D341Med (cell line): ENCODE results near the gene SMKR1.
"Not testable (repeated sequence)": the region's sequence is repeated elsewhere in the genome, so short reads cannot be mapped to it uniquely, and the experiment has no call there.

Source experiments
- DNase-seq: peaks from one replicate; pipeline ENCODE4 v3.0.0; 2012; ENCODE audit warnings: low spot score

SMKR1 gene

GRCh38 chr7:129501760-129502707, at the start of gene SMKR1:
Gene SMKR1, plus strand, starts transcription at chr7:129502531. Its CDS starts 294 bp downstream, at chr7:129502825.
- peak; percentile 97 for DNase-seq

DNA sequence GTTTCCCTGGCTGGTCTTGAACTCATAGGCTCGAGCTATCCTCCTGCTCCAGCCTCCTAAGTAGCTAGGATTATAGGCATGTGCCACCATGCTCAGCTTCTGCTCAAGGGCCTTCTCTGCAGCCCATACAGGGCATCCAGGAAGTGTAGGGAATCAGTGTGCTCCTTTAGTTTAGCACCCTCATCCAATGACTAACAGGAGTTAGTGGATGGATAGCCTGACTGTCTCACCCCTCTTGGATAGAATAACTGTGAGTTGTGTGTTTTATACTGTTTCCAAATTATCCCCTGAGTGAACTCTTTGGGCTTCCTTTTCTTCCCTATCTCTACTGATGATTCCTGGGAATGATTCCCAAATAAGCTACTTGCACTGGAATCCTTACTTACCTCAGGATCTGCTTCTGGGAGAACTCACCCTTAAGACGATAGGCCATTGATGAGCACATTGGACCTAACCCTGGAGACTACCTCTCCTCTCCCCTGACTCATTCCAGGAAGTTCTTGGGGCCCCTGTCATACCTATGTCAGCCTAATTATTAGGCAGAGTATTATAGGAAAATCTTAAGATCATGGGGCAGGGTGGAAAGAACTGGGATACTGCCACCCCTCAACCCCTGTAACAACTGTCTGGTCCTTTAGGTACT, 49.6 kb upstream of the SMKR1 start:
- no peak for DNase-seq

DNA sequence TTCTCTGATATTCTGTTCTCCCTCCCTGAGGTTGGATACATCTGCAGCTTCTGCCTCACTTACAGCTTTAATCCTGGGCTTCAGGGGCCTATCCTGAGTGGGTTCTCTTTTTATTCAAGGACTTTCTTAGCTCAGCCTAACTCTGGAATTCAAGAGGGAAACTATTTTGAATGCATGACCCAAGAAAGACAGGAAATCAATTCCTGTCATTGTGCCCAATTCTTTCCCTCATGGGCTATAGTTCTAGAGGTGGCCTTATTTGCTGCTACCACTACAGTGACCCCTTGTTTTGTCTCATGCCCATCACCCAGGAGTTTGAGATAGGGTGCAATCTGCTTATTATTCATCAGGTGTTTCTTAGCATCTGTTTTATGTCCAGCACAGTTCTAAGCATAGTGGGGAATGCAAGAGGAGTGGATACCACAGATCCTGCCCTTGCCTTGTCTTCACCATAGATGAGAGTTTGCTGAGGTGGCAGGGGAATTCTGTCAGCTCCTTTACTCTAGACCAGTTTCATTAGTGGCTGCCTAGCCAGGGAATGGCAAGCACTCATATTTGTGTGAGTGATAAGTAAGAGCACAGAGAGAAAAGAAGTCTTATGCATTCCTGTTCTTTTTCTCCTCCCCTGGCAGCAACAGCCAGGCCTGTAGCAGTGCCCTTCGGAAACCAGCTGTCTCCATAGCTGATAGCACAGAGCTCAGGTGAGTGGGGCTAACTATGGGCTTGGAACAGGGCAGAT, 48.7 kb upstream of the SMKR1 start:
- no peak for DNase-seq

DNA sequence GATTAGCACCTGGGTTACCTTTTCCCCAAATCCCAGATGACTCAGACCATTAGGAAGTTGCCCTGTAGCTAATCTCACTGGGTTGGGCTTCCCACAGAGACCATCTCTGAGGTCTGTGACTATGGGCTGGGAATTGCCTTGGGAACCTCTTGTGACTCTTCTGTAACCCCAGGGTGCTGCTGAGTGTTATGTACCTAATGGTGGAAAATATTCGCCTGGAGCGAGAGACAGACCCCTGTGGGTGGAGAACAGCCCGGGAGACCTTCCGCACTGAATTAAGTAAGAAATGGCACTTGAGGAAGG, 48.1 kb upstream of the SMKR1 start:
- no peak for DNase-seq

DNA sequence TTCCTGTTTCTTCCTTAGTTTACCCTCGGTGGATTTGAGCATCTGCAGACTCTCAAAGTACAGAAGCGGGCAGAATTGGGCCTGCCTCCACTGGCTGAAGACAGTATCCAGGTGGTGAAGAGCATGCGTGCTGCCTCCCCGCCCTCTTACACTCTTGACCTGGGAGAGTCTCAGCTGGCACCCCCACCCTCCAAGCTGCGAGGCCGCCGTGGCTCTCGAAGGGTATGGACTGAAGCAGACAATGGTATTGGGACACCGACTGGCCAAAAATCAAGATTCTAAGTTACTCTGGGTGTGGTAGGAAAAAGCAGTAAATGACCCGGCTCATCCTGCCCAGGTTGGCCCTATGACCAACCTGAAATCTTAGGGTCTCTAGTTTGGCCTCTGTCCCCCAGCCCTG, 45.9 kb upstream of the SMKR1 start:
- DNase-seq: no peak

DNA sequence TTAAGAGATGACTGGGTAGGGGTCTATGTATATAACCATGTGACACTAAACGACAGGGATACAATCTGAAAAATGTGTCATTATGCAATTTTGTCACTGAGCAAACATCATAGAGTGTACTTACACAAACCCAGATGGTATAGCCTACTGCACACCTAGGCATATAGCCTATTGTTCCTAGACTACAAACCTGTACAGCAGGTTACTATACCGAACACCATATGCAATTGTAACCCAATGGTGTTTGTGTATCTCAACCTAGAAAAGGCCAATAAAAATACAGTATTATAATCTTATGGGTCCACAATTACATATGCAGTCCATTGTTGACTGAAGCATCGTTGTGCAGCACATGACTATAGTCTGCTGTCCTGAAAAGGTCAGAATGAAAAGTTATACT, 45.2 kb upstream of the SMKR1 start:
- DNase-seq: no peak

GRCh38 chr7:129458171-129458570, 44.2 kb upstream of the SMKR1 start:
- DNase-seq: no peak

- no peak for DNase-seq
Observed at GRCh38 chr7:129461809-129462208, 40.5 kb upstream of the SMKR1 start.

DNA sequence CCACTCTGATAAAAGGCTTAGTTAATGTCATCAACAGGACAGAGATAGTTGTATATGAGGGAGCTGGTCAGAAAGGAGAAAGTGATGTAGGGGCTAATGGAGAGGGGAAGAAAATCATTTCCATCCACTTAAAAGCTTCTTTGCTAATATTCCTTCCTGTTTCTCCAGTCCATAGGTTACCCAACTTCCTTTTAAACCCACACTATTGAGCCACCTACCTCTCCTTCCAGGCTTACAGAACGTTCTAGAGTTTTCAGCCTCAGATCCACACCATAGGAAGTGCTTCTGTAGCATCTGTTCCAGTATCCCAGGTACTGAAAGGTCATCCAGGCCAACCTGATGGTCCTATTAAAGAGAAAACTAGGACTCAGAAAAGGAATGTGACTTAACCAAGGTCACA, 39.9 kb upstream of the SMKR1 start:
- no peak for DNase-seq

DNA sequence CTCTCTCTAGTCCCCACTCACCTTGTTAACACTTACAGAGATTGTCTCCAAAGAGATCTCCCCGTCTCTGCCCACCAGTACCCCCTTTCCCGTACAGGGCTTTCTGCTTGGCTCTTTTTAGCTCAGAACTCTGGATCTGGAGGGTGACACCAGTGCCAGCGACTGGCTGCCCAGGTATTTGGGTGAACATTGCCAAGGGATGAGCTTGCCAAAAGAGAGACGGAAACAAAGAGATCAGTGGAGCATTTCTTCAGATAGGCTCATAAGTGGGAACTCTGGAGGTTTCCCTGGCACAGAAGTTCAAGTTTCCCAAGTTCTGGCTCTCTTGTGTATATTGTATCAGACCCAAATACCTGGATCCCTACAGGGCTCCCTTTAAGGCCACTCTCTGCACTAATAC, 38.1 kb upstream of the SMKR1 start:
- DNase-seq: no peak

GRCh38 chr7:129465080-129465479, 37.3 kb upstream of the SMKR1 start:
- no peak for DNase-seq

- no peak for DNase-seq
Observed at GRCh38 chr7:129466796-129467195, 35.5 kb upstream of the SMKR1 start.

- no peak for DNase-seq
Observed at GRCh38 chr7:129468087-129468486, 34.2 kb upstream of the SMKR1 start.

DNA sequence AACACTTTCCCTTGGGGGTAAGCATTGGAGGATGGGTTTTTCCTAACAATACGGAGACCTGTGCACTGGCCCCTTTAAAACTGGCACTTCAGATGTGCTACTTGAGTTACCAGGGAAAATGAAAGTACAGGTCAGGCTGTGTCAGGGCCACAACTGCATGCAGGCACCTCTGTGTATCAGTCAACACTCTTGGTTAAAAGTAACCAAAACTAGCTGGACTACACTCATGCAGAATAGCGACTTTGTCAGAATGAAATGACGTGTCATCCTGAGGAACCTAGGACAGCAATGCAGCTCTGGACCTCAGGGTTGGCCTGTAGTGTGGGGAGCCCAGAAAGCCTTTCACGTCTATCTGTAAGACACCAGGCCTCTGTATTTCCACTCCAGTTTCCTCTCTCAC, 33.8 kb upstream of the SMKR1 start:
- no peak for DNase-seq

DNA sequence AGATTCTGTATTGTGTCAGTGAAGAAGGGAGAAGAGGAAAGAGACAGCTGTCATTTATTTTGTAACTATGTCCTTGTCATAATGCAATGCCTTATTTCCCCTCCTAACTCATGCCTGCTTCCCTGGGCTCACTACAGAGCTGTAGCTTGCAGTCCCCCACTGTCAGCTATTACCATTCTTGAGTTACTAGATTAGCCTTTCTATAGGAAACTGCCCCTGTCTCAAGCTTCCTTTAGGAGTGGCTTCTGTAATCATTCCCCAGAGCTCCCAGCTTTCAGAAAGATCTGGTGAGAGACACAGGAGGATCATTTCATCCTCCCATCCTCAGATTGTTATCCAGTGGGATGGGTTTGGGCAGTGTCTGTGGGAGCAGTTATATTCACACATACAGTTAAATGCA, 32.4 kb upstream of the SMKR1 start:
- DNase-seq: no peak

DNA sequence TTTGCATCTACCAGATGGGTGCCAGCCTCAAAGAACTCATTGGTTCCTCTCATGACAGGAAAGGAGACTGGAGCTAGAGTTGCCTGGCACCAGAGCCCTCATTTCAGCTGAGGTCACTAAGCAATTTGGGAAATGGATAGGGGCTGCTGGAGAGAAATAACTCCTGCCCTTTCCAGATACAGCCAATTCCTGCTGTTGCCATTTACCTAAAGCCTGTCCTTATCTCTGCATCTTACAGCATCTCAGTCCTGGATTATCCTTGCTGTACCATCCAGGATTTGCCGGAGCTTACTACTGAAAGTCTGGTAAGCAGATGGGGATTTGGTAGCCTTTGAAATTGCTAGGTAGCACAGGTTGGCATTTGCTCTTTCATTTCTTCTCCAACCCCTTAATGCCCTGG, 31.9 kb upstream of the SMKR1 start:
- DNase-seq: peak; percentile 41

GRCh38 chr7:129471402-129471827, 30.9 kb upstream of the SMKR1 start:
- DNase-seq: no peak

DNA sequence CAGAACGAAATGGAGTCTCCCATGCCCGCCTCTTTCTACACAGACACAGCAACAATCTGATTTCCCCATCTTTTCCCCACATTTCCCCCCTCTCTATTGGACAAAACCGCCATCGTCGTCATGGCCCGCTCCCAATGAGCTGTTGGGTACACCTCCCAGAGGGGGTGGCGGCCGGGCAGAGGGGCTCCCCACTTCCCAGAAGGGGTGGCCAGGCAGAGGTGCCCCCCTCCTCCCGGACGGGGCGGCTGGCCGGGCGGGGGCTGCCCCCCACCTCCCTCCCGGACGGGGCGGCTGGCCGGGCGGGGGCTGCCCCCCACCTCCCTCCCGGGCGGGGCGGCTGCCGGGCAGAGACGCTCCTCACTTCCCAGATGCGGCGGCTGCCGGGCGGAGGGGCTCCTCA, 26.4 kb upstream of the SMKR1 start:
- DNase-seq: not testable (repeated sequence)

DNA sequence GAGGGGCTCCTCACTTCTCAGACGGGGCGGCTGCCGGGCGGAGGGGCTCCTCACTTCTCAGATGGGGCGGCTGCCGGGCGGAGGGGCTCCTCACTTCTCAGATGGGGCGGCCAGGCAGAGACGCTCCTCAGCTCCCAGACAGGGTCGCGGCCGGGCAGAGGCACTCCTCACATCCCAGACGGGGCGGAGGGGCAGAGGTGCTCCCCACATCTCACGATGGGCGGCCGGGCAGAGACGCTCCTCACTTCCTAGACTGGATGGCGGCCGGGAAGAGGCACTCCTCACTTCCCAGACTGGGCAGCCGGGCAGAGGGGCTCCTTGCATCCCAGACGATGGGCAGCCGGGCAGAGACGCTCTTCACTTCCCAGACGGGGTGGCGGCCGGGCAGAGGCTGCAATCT, 25.9 kb upstream of the SMKR1 start:
- DNase-seq: not testable (repeated sequence)

DNA sequence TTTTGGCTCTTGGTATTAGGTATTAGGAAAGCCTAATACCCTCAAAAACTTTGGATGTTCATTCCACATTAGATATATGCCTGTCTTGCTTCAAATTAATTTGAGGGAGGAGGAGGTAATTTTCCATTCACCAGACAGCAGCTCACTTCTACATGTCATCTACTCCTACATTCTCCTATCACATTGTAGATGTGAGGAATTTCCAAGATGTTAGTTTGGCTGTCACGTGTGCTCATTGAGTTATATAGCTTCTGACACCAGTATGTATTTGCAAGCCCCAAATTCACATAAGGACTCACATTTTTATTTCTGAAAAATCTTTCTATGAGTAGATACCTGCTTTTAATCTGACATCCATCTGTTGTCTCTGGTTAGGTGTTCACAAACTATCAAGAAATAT, 22.5 kb upstream of the SMKR1 start:
- no peak for DNase-seq

GRCh38 chr7:129480674-129481363, 21.5 kb upstream of the SMKR1 start:
- DNase-seq: no peak

GRCh38 chr7:129481376-129481775, 21.0 kb upstream of the SMKR1 start:
- not testable (repeated sequence) for DNase-seq
